ENCODE results near the gene ITM2B. TPM values are rescaled to one million over a fixed set of nuclear protein-coding genes. Genes with fewer than 3 reads are reported as not detected.
"Not testable (repeated sequence)": the region's sequence is repeated elsewhere in the genome, so short reads cannot be mapped to it uniquely, and the experiment has no call there.

Gene ITM2B
- total and polyA plus RNA-seq, 8 donors = 114 to 361 (median 186) TPM

- peak overlapping the region in 2 of 4 donors; percentile 34 to 100 for H3K27ac ChIP-seq
- H3K4me1 ChIP-seq = peaks cover 0 to 39% (median 37%) of the 10 kb centered on the region in 3 donors
- TF ChIP-seq, protein P1, sequence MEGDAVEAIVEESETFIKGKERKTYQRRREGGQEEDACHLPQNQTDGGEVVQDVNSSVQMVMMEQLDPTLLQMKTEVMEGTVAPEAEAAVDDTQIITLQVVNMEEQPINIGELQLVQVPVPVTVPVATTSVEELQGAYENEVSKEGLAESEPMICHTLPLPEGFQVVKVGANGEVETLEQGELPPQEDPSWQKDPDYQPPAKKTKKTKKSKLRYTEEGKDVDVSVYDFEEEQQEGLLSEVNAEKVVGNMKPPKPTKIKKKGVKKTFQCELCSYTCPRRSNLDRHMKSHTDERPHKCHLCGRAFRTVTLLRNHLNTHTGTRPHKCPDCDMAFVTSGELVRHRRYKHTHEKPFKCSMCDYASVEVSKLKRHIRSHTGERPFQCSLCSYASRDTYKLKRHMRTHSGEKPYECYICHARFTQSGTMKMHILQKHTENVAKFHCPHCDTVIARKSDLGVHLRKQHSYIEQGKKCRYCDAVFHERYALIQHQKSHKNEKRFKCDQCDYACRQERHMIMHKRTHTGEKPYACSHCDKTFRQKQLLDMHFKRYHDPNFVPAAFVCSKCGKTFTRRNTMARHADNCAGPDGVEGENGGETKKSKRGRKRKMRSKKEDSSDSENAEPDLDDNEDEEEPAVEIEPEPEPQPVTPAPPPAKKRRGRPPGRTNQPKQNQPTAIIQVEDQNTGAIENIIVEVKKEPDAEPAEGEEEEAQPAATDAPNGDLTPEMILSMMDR (IDR thresholded peaks at IDR 0.05) = no peak
- no peaks in the 10 kb centered on the region for H3K9me3 ChIP-seq
- no peak for ATAC-seq
- H3K36me3 ChIP-seq = peaks cover 0 to 3% (median 0%) of the 10 kb centered on the region in 3 donors
- intact Hi-C loops (cut with DNase I) = no loop called here
- no peak for FAIRE-seq
- 13 to 19% methylated on average over 3 of the region's 3 CpGs for WGBS, 2 donors
- peak overlapping the region in 1 of 4 donors; percentile 98 for H3K4me3 ChIP-seq
- no peaks in the 10 kb centered on the region for H3K27me3 ChIP-seq
- no peak for DNase-seq
Observed at GRCh38 chr13:48236528-48237353, 3.7 kb downstream of the ITM2B start.

DNA sequence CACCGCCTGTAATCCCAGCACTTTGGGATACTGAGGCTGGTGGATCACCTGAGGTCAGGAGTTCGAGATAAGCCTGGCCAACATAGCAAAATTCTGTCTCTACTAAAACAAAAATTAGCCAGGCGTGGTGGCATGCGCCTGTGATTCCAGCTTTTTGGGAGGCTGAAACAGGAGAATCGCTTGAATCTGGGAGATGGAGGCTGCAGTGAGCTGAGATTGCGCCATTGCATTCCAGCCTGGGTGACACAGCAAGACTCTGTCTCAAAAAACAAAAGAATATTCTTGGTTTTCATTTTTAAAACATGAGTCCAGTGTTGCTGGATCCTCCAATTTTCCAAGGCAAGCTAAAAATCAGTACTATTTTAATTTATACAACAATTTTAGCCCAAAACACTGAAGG is 6.4 kb downstream of the ITM2B start:
- ATAC-seq; H3K27me3 ChIP-seq; FAIRE-seq; H3K9me3 ChIP-seq; intact Hi-C loops (cut with DNase I); H3K27ac ChIP-seq; DNase-seq; H3K4me3 ChIP-seq; H3K36me3 ChIP-seq: not testable (repeated sequence)
- peaks cover 17 to 55% (median 52%) of the 10 kb centered on the region in 3 donors for H3K4me1 ChIP-seq
- 95% methylated on average over 6 of the region's 6 CpGs for WGBS, 2 donors

- 45 to 47% methylated on average over 4 of the region's 4 CpGs for WGBS, 2 donors
- Histone ChIP-seq H3K4me3 (no peak overlapping the region), H3K27ac (no peak overlapping the region), H3K27me3 (no peaks in the 10 kb centered on the region), H3K9me3 (no peaks in the 10 kb centered on the region), H3K4me1 (peaks cover 24 to 51% (median 47%) of the 10 kb centered on the region in 3 donors), H3K36me3 (peaks cover 0 to 3% (median 0%) of the 10 kb centered on the region in 3 donors)
- no peak for FAIRE-seq
- ATAC-seq = no peak
- TF ChIP-seq, protein P1 (IDR thresholded peaks at IDR 0.05) = no peak
- DNase-seq = no peak
- intact Hi-C loops (cut with DNase I) = loop anchor here in 1 of 3 donors (10.0 kb wide), 1 partner anchor 53 kb away; no protein-coding TSS in a partner anchor
Observed at GRCh38 chr13:48241651-48242050, 8.6 kb downstream of the ITM2B start.

DNA sequence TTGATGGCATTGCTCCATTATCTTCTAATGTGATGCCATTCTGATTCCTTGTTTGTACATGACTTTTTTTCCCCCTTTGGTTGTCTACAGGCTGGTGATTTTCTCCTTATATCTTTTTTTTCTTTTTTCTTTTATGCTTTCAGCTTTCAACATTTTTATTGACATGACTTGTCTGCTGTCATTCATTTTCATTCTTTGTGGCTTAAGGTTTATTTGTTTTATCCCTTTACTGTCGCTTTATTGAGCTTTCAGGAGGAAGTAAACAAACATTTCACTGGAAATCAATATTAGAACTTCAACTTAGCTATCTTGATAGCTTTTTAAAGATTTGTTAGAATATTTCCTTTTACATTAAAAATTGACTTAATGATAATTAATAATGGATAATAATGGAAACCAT is 9.7 kb downstream of the ITM2B start:
- no peaks in the 10 kb centered on the region for H3K9me3 ChIP-seq
- peak; percentile 59 for FAIRE-seq
- H3K27me3 ChIP-seq = no peaks in the 10 kb centered on the region
- H3K27ac ChIP-seq = no peak overlapping the region
- H3K36me3 ChIP-seq = peaks cover 0 to 3% (median 0%) of the 10 kb centered on the region in 3 donors
- no peak for ATAC-seq
- H3K4me1 ChIP-seq = peaks cover 24 to 40% (median 37%) of the 10 kb centered on the region in 3 donors
- H3K4me3 ChIP-seq = no peak overlapping the region
- DNase-seq = no peak
- 12 to 16% methylated on average over 1 of the region's 1 CpG for WGBS, 2 donors
- TF ChIP-seq, protein P1 (IDR thresholded peaks at IDR 0.05) = no peak
- intact Hi-C loops (cut with DNase I) = loop anchor here in 1 of 3 donors (10.0 kb wide), 1 partner anchor 52 kb away; no protein-coding TSS in a partner anchor

- WGBS, 2 donors = 88 to 89% methylated on average over 1 of the region's 1 CpG
- DNase-seq (no peak), FAIRE-seq (peak; percentile 9), ATAC-seq (no peak)
- Histone ChIP-seq H3K9me3 (no peaks in the 10 kb centered on the region), H3K4me3 (no peak overlapping the region), H3K36me3 (peaks cover 0 to 3% (median 0%) of the 10 kb centered on the region in 3 donors), H3K27me3 (no peaks in the 10 kb centered on the region), H3K4me1 (peaks cover 24 to 31% (median 31%) of the 10 kb centered on the region in 3 donors), H3K27ac (no peak overlapping the region)
- TF ChIP-seq, protein P1 (IDR thresholded peaks at IDR 0.05) = no peak
- intact Hi-C loops (cut with DNase I) = loop anchor here in 1 of 3 donors (10.0 kb wide), 1 partner anchor 51 kb away; no protein-coding TSS in a partner anchor
Observed at GRCh38 chr13:48244159-48244558, 11.2 kb downstream of the ITM2B start.
